T-helper 22 cell (primary cell): ENCODE data around the gene TRMT61A.

ENCODE experiments used
- DNase-seq: peaks from one replicate; pipeline ENCODE4 v3.0.0-alpha.2; 2020; ENCODE audit warnings: low read depth

TRMT61A gene

GRCh38 chr14:103535891-103536565, 7.0 kb downstream of the TRMT61A start:
- no peak for DNase-seq

GRCh38 chr14:103536693-103537092, 7.7 kb downstream of the TRMT61A start:
- DNase-seq = no peak

GRCh38 chr14:103537175-103537990, 8.4 kb downstream of the TRMT61A start:
- DNase-seq = no peak

- no peak for DNase-seq
Observed at GRCh38 chr14:103538291-103539055, 9.5 kb downstream of the TRMT61A start.

GRCh38 chr14:103539056-103539825, 10.2 kb downstream of the TRMT61A start:
- DNase-seq = no peak

- no peak for DNase-seq
Observed at GRCh38 chr14:103540821-103541708, 12.1 kb downstream of the TRMT61A start.

GRCh38 chr14:103541709-103542604, 13.0 kb downstream of the TRMT61A start:
- DNase-seq = no peak

- no peak for DNase-seq
Observed at GRCh38 chr14:103542605-103543088, 13.7 kb downstream of the TRMT61A start.

GRCh38 chr14:103543140-103543539, 14.1 kb downstream of the TRMT61A start:
- no peak for DNase-seq

- no peak for DNase-seq
Observed at GRCh38 chr14:103543721-103544387, 14.9 kb downstream of the TRMT61A start.

GRCh38 chr14:103544388-103545218, 15.6 kb downstream of the TRMT61A start:
- no peak for DNase-seq

GRCh38 chr14:103545219-103545914, 16.4 kb downstream of the TRMT61A start:
- no peak for DNase-seq

GRCh38 chr14:103545915-103546651, 17.1 kb downstream of the TRMT61A start:
- no peak for DNase-seq

GRCh38 chr14:103546652-103547454, 17.9 kb downstream of the TRMT61A start:
- DNase-seq = peak; percentile 58

- DNase-seq = no peak
Observed at GRCh38 chr14:103547455-103547940, 18.5 kb downstream of the TRMT61A start.

GRCh38 chr14:103547941-103548462, 19.0 kb downstream of the TRMT61A start:
- DNase-seq = no peak
